B cell (primary cell): ENCODE data around the gene NIF3L1. TPM values are rescaled to one million over a fixed set of nuclear protein-coding genes. Genes with fewer than 3 reads are reported as not detected.

Experiments
- ATAC-seq: fragments of 200-7000 bp; cut with Tn5 transposase; one replicate; pipeline ENCODE4 v1.10.0; 2021; ENCODE audit warnings: low read depth, mild to moderate bottlenecking, moderate number of reproducible peaks, moderate library complexity
- CTCF ChIA-PET: fragments of 350-600 bp; sonication (Branson Sonifier 250); formaldehyde crosslinking; loops from one replicate; lab custom pipeline; 2021; ENCODE audit warnings: antibody characterized with exemption, inconsistent platforms; lab: Charles Lee
- POLR2A ChIA-PET: fragments of 350-600 bp; sonication (Branson Sonifier 250); formaldehyde crosslinking; loops from one replicate; lab custom pipeline; 2021; ENCODE audit warnings: antibody characterized with exemption; lab: Charles Lee
- DNase-seq: peaks from one replicate; pipeline ENCODE4 v3.0.0; 2013
- H2AFZ ChIP-seq: 2 replicates; pipeline ENCODE4 v1.6.1; 2012; ENCODE audit warnings: mild to moderate bottlenecking, low read depth, low read length; ENCODE audit not compliant: insufficient read depth, poor library complexity, severe bottlenecking
- H3K27ac ChIP-seq, 2 donors: 1 replicate in 1 of 2; 2 replicates in 1 of 2; pipeline ENCODE4 v1.5.1; 2012 to 2013; ENCODE audit warnings: low read length in 2 of 2, mild to moderate bottlenecking in 2 of 2, moderate library complexity in 1 of 2
- H3K27me3 ChIP-seq, 4 experiments: fragments of 200-600 bp in 1 of 4; sonication (generic) in 1 of 4; replicated peaks in 1 of 4; 1 replicate in 2 of 4; 2 replicates in 2 of 4; pipeline versions ENCODE4 v1.6.1 to v1.7.0; 2013 to 2016; ENCODE audit warnings: low read length in 3 of 4, mild to moderate bottlenecking in 2 of 4, mixed read lengths in 1 of 4, moderate library complexity in 1 of 4; ENCODE audit not compliant: insufficient read depth in 4 of 4, control insufficient read depth in 3 of 4; ENCODE audit errors: control extremely low read depth in 1 of 4
- H3K36me3 ChIP-seq, 2 experiments: replicated peaks in 1 of 2; 1 replicate in 1 of 2; 2 replicates in 1 of 2; pipeline versions ENCODE4 v1.6.1 to v1.7.1; 2013; ENCODE audit warnings: low read length in 1 of 2; ENCODE audit not compliant: insufficient read depth in 2 of 2, control insufficient read depth in 1 of 2; ENCODE audit errors: control extremely low read depth in 1 of 2, extremely low read depth in 1 of 2
- H3K4me1 ChIP-seq, 2 donors: fragments of 200-600 bp in 1 of 2; sonication (generic) in 1 of 2; 1 replicate in 1 of 2; 2 replicates in 1 of 2; pipeline versions ENCODE4 v1.5.1 to v1.6.1; 2013 to 2017; ENCODE audit warnings: low read length in 2 of 2; ENCODE audit not compliant: control insufficient read depth in 2 of 2, insufficient read depth in 2 of 2
- H3K4me2 ChIP-seq: replicated peaks from 2 replicates; pipeline ENCODE3; 2012; ENCODE audit warnings: mild to moderate bottlenecking, low read depth, low read length; ENCODE audit not compliant: poor library complexity, severe bottlenecking
- H3K4me3 ChIP-seq, 5 experiments: fragments of 200-600 bp in 1 of 5; sonication (generic) in 1 of 5; 1 replicate in 3 of 5; 2 replicates in 2 of 5; pipeline versions ENCODE4 v1.5.1 to v1.7.0; 2011 to 2016; ENCODE audit warnings: low read length in 4 of 5, mild to moderate bottlenecking in 4 of 5, low read depth in 2 of 5, control low read depth in 1 of 5, moderate library complexity in 1 of 5; ENCODE audit not compliant: insufficient read depth in 1 of 5; ENCODE audit errors: control extremely low read depth in 1 of 5, extremely low read depth in 1 of 5
- H3K79me2 ChIP-seq: fragments of 200-600 bp; sonication (generic); one replicate; pipeline ENCODE4 v1.6.0; 2016; ENCODE audit warnings: low read length; ENCODE audit not compliant: control insufficient read depth, insufficient read depth
- H3K9ac ChIP-seq: fragments of 200-600 bp; sonication (generic); 2 replicates; pipeline ENCODE4 v1.6.1; 2017; ENCODE audit warnings: mild to moderate bottlenecking, low read length, moderate library complexity
- H3K9me3 ChIP-seq, 3 donors: one replicate each; pipeline versions ENCODE4 v1.6.1 to v1.7.1; 2013; ENCODE audit warnings: low read length in 2 of 3; ENCODE audit not compliant: control insufficient read depth in 2 of 3, insufficient read depth in 1 of 3; ENCODE audit errors: control extremely low read depth in 1 of 3
- H4K20me1 ChIP-seq: 2 replicates; pipeline ENCODE4 v1.6.0; 2012; ENCODE audit warnings: mild to moderate bottlenecking, low read length; ENCODE audit not compliant: insufficient read depth, control insufficient read depth, poor library complexity, severe bottlenecking
- H3K27ac Mint-ChIP-seq: one replicate; pipeline ENCODE4 v1.8.0; 2021; ENCODE audit warnings: mixed read lengths
- H3K27me3 Mint-ChIP-seq: one replicate; pipeline ENCODE4 v1.8.0; 2021; ENCODE audit warnings: mixed read lengths
- H3K4me1 Mint-ChIP-seq: one replicate; pipeline ENCODE4 v1.8.0; 2021; ENCODE audit warnings: mixed read lengths
- H3K4me3 Mint-ChIP-seq: one replicate; pipeline ENCODE4 v1.8.0; 2021; ENCODE audit warnings: mixed read lengths
- H3K9me3 Mint-ChIP-seq: one replicate; pipeline ENCODE4 v1.8.0; 2022; ENCODE audit warnings: mixed read lengths; ENCODE audit not compliant: insufficient read depth
- EZH2 ChIP-seq: IDR thresholded peaks from 2 replicates; pipeline ENCODE4 v1.6.1; 2012; ENCODE audit warnings: borderline replicate concordance, low read depth, mild to moderate bottlenecking, moderate library complexity, low read length; ENCODE audit not compliant: insufficient read depth, poor library complexity, severe bottlenecking
- WGBS: methylation state at CpG from one replicate; pipeline ENCODE4 v1.1.5; 2013; ENCODE audit warnings: missing lambda C conversion rate; ENCODE audit not compliant: insufficient coverage; 5-methylcytosine and 5-hydroxymethylcytosine counted together
- intact Hi-C: fragments of 100-400 bp; cut with micrococcal nuclease; formaldehyde crosslinking; loops from one replicate; pipeline ENCODE4 v1.10.0; 2022
- polyA plus RNA-seq: library from polyadenylated mRNA; depleted of rRNA; stranded (reverse); fragments of >200 nt; gene quantifications from 2 replicates; pipeline ENCODE4 v1.2.3, GENCODE V29; 2012
- total RNA-seq, 2 donors: library from RNA; stranded (reverse); fragments of 120-200 nt in 1 of 2; gene quantifications; 1 replicate in 1 of 2; 2 replicates in 1 of 2; pipeline versions ENCODE4 v1.2.3 to v1.2.4, GENCODE V29; 2013 to 2022
- TF ChIP-seq, protein P1 (sequence below): fragments of 200-600 bp; IDR thresholded peaks from one replicate; pipeline ENCODE4 v1.8.0; 2022; ENCODE audit warnings: antibody characterized with exemption, mild to moderate bottlenecking

Gene NIF3L1
- total and polyA plus RNA-seq, 2 donors (not counting 1 experiment from before 2014, with no cell fraction given), result 22.6 to 26.7 TPM

DNA sequence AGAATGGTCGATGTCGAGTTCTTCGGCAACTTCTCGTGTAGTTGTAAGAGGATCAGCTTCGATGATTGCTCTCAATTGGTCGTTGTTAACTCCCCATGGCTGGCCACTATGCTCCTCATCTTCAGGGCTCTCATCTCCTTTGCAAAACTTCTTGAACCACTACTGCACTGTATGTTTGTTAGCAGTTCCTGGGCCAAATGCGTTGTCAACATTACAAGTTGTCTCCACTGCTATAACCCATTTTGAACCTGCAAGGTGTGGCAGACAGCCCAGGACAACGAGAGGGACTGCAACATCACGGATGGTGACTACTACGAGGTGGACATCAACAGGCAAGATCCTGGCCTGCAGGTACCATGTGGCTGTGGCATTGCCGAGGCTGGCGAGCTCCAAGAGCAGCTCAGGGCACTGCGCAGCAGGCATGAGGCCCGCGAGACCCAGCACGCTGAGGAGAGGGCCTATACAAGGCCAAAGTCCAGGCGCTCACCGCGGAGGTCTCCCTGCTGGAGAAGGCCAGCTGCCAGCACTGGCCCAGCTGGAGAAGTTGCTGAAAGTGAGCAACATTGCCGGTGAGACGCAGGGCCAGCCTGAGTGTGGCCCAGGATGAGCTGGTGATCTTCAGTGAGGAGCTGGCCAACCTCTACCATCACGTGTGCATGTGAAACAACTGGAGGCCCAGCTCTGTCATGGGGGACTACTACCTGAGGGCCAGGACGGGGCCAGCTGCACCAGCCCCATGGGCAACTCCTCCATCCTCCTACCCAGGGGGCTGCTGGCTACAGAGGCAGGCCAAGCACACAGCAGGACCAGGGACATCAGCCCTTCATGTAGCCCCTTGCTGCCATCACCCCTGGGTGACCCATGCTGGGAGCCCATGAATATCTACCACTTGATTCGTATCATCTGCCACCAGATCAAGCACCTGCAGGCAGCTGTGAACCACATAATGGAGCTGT lies 44.9 kb upstream of the NIF3L1 start:
- DNase-seq (no peak), ATAC-seq (no peak)
- Histone ChIP-seq H3K9ac (no peak overlapping the region), H3K27ac (no peak overlapping the region), H3K27me3 (no peaks in the 10 kb centered on the region), H3K4me3 (no peak overlapping the region), H2AFZ (no peak overlapping the region), H3K79me2 (no peaks in the 10 kb centered on the region), H4K20me1 (no peaks in the 10 kb centered on the region), H3K4me1 (no peaks in the 10 kb centered on the region), H3K9me3 (no peaks in the 10 kb centered on the region), H3K4me2 (no peak overlapping the region), H3K36me3 (no peaks in the 10 kb centered on the region)
- no peaks in the 10 kb centered on the region for H3K4me1 Mint-ChIP-seq
- ChIA-PET CTCF (interaction anchor here (0.6 kb wide), 1 partner anchor 162 kb away, joined by 3 read pairs; no protein-coding TSS in a partner anchor), POLR2A (interaction anchor here (0.6 to 1.4 kb wide), 2 partner anchors 20 to 267 kb away, joined by 4 to 6 read pairs; partner anchors contain the start of gene CLK1)
- intact Hi-C loops, result no loop called here
- no peaks in the 10 kb centered on the region for H3K9me3 Mint-ChIP-seq
- H3K27me3 Mint-ChIP-seq, result no peaks in the 10 kb centered on the region
- H3K27ac Mint-ChIP-seq, result no peak overlapping the region
- no peak for TF ChIP-seq EZH2
- TF ChIP-seq, protein P1, sequence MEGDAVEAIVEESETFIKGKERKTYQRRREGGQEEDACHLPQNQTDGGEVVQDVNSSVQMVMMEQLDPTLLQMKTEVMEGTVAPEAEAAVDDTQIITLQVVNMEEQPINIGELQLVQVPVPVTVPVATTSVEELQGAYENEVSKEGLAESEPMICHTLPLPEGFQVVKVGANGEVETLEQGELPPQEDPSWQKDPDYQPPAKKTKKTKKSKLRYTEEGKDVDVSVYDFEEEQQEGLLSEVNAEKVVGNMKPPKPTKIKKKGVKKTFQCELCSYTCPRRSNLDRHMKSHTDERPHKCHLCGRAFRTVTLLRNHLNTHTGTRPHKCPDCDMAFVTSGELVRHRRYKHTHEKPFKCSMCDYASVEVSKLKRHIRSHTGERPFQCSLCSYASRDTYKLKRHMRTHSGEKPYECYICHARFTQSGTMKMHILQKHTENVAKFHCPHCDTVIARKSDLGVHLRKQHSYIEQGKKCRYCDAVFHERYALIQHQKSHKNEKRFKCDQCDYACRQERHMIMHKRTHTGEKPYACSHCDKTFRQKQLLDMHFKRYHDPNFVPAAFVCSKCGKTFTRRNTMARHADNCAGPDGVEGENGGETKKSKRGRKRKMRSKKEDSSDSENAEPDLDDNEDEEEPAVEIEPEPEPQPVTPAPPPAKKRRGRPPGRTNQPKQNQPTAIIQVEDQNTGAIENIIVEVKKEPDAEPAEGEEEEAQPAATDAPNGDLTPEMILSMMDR, result no peak
- H3K4me3 Mint-ChIP-seq, result no peak overlapping the region
- 94% methylated on average over 24 of the region's 24 CpGs for WGBS

DNA sequence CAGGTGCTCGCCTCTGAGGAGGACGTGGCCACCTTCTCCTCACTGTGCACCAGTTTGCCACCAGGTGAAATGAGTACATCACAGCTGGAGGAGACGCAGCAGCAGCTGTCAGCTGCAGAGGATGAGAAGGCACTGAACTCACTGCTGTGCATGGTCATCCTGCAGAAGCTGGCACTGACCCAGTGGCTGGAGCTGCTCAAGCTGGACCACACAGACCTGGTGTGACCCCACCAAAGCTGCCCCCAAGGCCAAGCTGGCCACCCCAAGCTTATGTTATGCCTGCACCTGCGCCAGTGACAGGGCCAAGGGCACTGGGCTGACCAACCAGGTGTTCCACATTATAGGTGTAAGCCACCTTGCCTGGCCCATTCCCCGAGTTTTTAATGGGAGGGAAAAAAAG lies 44.0 kb upstream of the NIF3L1 start:
- Histone ChIP-seq H3K9me3 (no peaks in the 10 kb centered on the region), H3K9ac (no peak overlapping the region), H4K20me1 (no peaks in the 10 kb centered on the region), H3K27ac (no peak overlapping the region), H3K4me1 (no peaks in the 10 kb centered on the region), H3K4me2 (no peak overlapping the region), H3K36me3 (no peaks in the 10 kb centered on the region), H3K79me2 (no peaks in the 10 kb centered on the region), H3K27me3 (no peaks in the 10 kb centered on the region), H2AFZ (no peak overlapping the region), H3K4me3 (no peak overlapping the region)
- DNase-seq (no peak), ATAC-seq (no peak)
- H3K4me1 Mint-ChIP-seq, result no peaks in the 10 kb centered on the region
- no peak overlapping the region for H3K4me3 Mint-ChIP-seq
- intact Hi-C loops, result no loop called here
- ChIA-PET POLR2A (interaction anchor here (1.4 kb wide), 1 partner anchor 19 kb away, joined by 4 read pairs; the partner anchor contains the start of gene CLK1), CTCF (no interaction called here)
- no peaks in the 10 kb centered on the region for H3K27me3 Mint-ChIP-seq
- no peaks in the 10 kb centered on the region for H3K9me3 Mint-ChIP-seq
- no peak overlapping the region for H3K27ac Mint-ChIP-seq
- WGBS, result 94% methylated on average over 5 of the region's 5 CpGs
- TF ChIP-seq, protein P1, result no peak
- no peak for TF ChIP-seq EZH2
